C4-2B (cell line): ENCODE data around the gene ZSWIM5.

Experiments
- ZFX ChIP-seq: fragments of 450-650 bp; IDR thresholded peaks from 2 replicates; pipeline ENCODE4 v1.6.1; 2017
- TF ChIP-seq, protein P1 (sequence below): fragments of 450-650 bp; conservative IDR thresholded peaks from 2 replicates; pipeline ENCODE4 v1.5.1; 2017; ENCODE audit warnings: mild to moderate bottlenecking

DNA sequence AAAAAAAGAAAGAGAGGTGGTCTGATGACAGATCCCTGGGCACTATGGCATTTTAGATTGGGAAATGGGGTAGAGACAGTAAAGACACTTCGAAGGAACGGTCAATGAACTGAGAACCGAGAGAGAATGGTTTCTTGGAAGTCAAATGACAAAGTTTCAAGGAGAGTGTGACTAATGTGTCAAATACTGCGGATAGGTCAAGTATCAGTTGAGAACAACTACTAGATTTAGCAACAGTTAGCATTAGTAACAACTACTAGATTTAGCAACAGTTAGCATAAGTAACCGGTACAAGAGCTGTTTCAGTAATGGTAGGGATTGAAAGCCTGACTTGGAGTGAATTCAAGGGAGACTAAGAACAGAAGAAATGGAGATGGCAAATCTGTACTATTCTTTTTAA is 159.4 kb downstream of the ZSWIM5 start:
- TF ChIP-seq, protein P1, sequence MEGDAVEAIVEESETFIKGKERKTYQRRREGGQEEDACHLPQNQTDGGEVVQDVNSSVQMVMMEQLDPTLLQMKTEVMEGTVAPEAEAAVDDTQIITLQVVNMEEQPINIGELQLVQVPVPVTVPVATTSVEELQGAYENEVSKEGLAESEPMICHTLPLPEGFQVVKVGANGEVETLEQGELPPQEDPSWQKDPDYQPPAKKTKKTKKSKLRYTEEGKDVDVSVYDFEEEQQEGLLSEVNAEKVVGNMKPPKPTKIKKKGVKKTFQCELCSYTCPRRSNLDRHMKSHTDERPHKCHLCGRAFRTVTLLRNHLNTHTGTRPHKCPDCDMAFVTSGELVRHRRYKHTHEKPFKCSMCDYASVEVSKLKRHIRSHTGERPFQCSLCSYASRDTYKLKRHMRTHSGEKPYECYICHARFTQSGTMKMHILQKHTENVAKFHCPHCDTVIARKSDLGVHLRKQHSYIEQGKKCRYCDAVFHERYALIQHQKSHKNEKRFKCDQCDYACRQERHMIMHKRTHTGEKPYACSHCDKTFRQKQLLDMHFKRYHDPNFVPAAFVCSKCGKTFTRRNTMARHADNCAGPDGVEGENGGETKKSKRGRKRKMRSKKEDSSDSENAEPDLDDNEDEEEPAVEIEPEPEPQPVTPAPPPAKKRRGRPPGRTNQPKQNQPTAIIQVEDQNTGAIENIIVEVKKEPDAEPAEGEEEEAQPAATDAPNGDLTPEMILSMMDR = no peak
- TF ChIP-seq ZFX = no peak
